HG03442 (cell line): ENCODE results near the gene GSK3A.

ENCODE experiments used
- ATAC-seq: cut with Tn5 transposase; IDR thresholded peaks from one replicate; pipeline ENCODE4 v1.9.1; 2021; ENCODE audit warnings: mild to moderate bottlenecking, moderate library complexity; ENCODE audit not compliant: unreplicated experiment

GSK3A gene

DNA sequence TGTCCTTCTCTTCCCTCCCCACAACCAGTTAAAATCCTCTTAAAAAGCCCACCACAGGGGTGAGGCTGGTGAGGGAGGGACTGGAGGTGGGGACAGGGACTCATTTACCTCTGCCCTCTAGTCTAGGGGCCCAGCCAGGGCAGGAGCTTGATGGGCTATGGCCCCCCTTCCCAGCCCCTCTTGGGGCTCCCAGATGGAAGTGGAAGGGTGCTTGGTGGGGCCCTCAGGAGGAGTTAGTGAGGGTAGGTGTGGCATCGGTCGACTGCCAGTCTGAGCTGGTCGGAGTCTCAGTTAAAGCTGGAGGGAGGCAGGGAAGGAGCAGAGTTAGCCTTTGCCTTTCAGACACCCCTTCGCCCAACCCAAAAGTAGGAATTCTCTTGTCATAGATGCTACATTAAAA, 11.8 kb downstream of the GSK3A start:
- no peak for ATAC-seq

DNA sequence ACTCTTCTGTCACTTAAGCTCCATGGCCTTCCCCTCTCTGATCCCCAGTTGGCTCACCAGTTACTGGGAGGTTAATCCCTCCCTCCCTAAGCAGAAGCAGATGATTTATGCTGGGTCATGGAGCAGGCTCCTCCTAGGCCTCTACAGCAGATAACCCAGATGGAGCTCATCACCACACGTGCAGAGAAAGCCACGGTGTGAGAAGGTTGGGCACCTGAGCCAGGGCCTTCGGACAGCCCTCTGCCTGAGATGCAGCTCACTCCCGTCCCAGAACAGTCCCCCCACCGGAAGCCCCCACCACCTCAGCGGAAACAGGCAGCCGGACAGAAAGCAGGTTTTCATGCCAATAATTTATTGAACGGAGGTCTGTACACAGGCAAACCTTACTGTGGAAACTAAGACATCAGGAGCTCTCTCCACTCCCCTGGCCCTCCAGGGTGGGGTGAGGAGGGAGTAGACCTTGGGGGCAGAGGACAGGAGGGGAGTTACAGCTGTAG, 12.5 kb downstream of the GSK3A start:
- ATAC-seq = no peak

DNA sequence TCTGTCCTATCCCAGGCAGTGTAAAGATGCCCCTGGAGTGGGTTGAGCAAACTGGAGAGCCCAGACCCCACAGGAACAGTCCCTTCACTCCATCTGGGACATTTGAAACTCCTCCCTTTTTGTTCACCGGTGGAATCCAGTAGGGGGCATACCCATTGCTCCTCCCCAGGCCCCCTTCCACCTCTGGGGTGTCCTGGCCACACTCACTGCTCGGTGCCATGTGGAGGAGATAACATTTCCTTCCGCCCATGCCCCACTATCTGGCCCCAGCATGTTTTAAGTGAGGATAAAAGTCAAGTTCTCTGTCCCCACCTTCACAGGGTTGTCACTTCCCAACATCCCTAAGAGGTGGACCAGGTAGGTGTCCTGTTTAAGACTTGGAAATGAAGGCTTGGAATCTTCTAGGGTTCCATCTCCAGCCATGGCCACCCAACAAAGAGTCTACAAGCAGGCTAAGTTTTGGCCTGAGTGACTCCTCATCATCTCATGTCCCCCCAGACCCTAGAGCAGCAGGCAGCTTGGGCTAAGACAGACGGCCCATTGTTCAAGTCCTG, 13.0 kb downstream of the GSK3A start:
- no peak for ATAC-seq

DNA sequence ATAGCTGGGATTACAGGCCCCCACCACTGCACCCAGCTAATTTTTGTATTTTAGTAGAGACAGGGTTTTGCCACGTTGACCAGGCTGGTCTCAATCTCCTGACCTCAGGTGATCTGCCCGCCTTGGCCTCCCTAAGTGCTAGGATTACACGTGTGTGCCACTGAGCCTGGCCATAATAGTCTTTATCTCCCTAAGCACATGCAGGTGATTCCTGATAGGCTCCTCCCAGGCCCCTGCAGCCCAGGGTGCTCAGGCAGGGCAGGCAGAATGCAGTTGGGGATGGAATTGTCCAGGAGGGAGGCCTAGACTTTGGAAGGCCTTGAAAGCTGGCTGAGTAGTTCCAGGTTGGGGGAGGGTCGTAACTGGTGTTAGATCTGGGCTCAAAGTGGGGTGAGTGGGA, 13.8 kb downstream of the GSK3A start:
- no peak for ATAC-seq

DNA sequence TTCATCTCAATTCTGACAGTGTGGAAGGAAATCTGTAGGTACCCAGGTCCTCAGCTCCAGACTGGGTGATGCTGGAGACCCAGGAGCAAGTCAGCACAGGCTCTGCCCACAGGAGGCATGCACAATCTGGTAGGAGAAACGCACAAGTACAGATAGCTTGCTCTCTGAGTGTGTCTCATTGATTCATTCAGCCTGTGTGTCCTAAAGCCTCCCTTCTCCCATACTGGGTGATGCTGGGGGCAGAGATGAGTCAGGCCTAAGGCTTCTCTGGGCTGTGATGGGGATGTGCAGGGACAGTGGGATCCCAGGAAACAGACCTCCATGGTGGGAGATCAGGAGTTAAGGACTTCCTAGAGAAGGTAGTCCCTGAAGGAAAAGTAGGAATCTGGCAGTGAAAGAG, 15.5 kb downstream of the GSK3A start:
- no peak for ATAC-seq

DNA sequence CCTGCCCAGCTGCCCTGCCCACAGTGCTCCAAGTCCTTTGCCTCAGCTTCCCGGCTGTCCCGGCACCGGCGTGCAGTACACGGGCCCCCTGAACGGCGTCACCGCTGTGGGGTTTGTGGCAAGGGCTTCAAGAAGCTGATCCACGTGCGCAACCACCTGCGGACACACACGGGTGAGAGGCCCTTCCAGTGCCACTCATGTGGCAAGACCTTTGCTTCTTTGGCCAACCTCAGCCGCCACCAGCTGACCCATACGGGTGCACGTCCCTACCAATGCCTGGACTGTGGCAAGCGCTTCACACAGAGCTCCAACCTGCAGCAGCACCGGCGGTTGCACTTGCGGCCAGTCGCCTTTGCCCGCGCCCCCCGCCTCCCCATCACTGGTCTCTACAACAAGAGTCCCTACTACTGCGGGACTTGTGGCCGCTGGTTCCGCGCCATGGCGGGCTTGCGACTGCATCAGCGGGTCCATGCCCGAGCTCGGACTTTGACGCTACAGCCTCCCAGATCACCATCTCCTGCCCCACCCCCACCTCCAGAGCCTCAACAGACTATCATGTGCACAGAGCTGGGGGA, 16.6 kb downstream of the GSK3A start:
- no peak for ATAC-seq

DNA sequence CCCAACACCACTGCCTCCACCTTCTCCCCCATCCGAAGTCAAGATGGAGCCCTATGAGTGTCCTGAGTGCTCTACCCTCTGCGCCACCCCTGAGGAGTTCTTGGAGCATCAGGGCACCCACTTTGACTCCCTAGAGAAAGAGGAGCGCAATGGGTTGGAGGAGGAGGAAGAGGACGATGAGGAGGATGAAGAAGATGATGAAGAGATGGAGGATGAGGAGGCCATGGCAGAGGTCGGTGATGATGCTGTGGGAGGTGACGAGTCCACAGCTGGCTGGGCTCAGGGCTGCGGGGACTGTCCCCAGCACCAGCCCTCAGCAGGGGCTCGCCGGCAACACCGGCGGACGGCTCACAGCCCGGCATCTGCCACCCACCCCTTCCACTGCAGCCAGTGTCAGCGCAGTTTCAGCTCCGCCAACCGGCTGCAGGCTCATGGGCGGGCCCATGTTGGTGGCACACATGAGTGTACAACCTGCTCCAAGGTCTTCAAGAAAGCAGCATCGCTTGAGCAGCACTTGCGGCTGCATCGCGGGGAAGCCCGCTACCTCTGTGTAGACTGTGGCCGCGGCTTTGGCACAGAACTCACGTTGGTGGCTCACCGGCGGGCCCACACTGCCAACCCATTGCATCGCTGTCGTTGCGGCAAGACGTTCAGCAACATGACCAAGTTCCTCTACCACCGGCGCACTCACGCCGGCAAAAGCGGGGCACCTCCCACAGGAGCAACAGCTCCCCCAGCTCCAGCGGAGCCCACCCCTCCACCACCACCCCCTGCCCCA, 17.3 kb downstream of the GSK3A start:
- no peak for ATAC-seq

DNA sequence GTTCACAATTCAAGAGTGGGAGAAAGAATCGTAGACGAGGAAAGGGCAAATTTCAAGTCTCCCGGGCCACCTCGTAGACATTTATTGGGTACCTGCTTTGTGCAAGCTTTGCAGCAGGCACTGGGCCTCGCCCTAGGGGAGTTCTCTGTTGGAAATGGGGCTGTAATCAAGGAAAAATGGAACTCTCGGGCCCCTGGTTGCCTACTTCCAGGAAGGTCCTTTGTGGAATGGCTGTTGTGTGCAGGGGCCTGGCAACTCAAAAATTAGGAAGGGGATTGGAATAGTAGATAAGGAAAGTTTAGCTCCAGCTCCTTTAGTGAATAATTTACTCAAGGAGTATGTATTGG, 21.7 kb downstream of the GSK3A start:
- no peak for ATAC-seq

DNA sequence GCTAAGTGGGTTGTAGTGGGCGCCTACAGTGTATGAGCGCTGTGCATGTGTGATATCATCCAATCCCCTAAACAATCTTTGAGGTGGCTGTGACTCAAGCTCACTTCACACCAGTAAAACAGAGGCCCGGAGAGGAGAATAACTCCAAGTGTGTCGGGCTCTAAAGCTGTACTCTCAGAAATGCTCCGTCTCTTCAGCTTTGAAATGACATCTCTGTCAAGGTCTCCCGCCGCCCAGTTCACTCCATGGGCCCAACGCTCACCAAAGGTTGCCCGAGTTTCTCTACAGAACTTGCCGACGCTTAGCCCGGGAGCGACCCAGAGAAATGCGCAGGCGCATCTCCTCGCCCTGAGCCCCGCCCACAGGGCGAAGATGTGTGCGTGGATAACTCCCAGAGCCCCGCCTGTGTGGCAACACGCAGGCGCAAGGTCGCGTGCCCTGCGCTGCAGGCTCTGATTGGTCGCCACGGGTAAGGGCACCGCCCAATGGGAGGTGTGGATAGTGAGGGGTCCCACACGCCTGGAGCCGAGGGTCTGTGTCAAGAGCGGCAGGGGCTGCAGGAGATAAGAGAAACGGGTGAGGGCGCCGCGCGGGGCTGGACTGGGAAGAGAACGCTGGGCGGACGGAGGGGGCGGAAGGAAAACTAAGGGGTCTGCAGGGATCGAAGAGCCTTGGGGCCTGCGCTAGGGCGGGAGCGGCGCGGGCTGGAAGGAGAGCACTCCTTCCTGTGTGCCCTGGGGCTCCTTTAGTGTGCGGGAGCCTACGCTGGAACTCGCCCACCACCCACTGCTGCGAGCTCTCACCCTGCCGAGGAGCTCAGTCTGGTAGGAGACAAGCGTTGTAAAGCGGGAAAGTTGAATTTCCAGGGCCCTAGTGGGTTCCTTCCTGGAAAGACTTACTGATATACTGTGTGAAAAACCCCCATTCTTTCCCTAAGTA, 22.3 kb downstream of the GSK3A start, which contains the start of gene ZNF526:
TSS of gene ZNF526 (plus strand) at position 501 of the 939 bp plus-strand sequence. CDS start 4,092 bp downstream, outside the sequence.
- ATAC-seq = peak; percentile 67

DNA sequence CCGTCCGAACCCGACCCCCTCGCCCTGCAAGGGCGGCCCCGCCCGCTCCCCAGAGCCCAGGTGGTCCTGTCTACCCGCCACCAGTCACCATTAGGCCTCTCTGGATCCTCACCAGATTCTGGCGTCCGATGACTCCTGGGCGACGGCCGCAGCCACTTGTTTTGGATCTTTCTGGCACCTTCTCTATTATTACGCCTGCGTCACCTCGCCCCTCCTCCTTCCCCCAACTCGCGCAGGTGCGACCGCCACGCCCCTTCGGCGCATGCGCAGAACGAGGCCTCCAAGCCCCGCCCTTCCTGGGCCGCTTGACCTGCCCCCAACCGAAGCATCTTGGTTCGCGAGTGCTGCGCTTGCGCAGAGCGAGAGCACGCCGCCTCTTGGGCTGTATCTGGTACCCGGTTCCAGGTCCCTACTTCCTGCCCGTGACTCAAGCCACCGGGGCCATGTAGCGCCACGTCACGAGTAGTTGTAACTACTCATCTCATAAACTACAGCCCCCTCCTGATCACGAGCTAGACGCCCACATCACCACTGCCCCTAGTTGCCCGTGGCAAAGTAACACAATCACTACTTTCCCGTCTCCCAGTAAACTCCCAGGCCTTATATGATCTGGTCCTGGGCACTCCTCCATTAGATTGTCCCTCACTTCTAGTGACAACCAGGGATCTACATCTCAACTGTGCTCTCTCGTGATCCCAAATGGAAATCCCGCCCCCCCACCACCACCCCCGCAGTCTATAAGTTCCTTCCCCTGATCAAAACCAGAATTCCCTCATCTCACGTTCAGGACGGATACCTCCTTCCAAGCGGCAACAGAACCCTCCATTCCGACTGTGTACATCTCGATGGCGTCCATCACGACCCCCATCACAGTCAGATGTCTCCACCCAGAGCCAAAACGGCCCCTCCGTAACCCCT, 24.6 kb downstream of the GSK3A start, which contains the start of gene DEDD2:
TSS of gene DEDD2 (minus strand) at position 158 of the 918 bp plus-strand sequence. CDS start 670 bp downstream, outside the sequence.
- ATAC-seq = peak; percentile 63

DNA sequence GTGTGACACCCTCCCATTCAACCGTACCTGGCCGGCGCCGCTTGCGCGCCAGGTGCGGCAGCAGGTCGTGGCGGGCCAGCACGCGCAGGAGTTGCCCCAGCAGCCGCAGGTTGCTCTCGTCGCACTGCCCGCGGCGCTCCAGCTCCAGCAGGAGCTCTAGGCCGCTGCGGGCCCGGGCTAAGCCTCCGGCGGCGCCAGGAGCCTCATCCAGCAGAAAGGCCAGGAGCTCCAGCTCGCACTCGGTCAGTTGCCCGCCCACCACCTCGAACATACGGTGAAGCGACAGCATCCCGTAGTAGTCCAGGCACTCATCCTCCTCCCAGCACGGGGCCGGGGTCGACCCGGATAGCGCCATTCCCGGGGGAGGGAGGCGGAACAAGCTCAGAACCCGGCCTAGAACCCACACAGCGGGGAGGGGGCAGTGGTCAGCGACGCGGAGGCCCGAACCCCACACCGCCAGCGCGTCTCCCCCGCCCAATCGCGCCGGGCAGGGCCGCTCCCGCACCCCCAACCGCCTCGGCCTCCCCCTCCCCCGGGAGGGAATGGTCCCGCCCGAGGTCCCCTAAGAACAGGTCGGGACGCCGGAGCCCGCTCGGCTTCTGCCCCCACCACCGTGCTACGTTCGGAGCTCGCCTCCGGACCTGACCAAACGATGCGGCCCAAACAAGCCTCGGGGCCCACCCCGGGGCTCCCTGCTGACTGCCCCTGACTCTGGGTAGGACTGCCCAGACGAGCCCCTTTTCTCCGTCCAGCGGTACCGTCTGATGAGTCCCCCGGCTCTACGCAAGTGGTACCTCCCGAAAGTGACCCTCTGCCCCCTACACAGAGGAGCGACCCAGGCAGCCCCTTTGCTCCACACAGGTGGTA, 25.5 kb downstream of the GSK3A start:
- ATAC-seq = no peak

DNA sequence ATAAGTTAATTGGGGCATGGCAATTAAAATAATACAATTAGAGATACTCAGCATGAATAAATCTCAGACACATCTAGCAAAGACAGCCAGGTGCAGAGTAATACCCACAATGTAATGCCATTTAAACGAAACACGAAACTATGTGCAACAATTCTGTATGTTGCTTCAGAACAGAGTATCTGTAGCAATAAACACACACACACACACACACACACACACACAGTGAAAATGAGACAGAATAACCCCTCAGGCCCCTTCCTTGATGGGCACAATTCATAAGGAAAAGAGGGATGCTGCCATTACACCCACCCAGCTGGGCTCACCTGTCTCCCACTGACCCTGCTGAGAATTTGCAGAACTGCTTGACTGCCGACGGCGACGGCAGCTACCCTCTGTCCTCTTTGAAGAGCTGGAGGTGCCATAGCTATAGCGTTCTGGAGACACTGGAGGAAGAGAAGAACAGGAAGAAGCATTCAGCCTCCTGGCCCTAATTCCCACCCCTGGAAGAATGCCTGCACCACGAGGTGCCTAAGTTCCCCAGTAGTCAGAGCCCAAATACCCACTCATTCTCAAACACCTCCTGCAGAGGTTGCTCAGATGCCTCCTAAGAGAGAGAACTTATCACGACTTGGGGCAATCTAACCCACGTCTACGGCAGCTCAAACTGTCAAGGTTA, 27.5 kb downstream of the GSK3A start:
- no peak for ATAC-seq

DNA sequence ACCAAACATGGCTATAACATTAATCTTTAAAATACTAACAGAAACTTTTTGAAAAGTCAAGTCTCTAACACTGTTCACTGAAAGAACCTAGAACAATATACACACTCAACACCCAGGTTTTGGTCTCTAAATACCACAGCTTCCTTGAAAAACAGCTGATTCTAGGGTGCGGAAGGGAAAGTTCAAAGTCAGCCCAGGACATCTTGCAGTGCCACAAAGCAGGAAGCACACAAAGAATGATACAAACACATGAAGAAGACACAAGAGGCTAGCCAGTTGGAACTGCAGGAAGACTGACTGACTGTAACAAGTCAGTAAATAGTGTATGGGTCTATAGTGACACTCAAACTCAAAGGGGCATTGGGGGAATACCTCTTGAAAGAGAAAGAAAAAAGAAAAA, 29.5 kb downstream of the GSK3A start:
- ATAC-seq = no peak

DNA sequence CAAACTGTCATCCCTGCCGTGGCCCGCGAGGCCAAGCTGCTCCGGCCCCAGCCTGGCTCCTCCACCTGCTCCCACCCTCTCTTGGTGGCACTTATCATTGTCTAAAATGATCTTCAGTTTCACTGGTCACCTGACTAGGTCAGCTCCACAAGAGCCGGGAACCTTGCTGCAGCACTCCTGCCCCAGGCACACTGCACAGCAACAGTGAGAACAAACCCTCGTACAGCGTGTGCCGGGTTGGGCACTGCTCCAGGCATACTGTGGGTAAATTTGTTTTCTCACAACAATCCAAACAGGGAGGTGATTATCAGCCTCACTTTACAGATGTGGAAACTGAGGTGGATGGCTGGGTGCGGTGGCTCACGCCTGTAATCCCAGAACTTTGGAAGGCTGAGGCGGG, 33.8 kb downstream of the GSK3A start:
- ATAC-seq = no peak

DNA sequence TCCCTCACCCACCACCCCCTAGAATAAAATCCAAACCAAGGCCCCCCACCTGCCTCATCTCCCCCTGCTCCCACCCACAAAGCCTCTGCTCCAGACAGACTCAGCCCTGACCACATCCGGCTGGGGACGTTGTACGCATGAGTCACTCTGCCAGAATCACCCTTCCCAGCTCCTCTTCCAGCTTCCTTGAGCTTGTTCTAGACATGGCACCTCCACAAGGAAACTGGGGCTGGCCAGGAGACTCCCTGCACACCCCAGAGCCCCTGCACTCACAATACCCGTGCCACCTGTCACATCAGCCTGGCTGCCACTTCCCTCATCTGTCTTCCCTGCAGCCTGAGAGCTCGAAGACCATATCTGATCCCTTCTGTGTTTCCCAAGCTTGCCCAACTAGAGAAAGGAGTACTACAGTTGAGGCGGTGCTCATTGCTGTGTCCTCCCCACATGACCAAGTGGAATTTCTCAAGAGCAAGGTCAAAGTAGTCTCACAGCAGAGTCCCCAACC, 34.6 kb downstream of the GSK3A start:
- no peak for ATAC-seq

DNA sequence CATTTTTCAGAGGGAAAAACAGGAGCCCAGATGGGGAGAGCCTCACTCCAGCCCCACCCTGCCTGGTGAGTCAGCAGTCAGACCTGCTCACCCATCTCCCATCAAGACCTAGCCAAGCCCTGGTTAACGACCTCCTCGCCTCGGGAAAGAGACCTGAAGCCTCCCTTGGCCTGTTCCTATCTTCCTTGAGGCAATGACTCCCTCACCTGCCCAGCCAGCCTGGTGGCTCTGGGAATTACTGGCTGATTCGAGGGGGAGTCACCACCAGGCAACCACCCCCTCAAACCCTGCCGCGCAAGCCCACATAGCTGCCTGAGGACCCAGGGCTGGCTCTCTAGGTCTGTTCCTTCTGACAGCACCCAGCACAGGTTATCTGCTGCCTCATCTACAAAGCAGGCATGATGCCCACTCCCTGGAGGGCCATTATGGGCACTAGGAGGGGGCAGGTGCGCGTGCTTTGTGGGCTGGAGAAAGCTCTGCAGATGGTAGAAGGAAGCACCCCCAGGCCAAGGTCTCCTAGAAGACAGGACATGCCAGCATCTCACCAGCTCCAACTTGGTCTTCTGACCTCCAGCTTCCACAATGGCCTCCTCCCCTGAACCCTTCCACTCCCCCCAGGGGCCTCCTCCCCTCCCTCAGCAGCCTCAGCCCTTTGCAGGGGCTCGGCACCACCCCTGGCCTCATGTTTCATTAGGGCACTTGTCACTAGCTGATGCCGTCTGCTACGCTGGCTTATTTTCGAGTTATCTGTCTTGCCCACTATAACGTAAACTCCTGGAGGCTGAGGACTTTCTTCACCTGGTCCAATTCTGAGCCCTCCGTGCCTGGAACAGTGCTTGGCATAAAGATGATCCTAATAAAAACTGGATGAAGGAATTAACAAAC, 35.3 kb downstream of the GSK3A start:
- ATAC-seq = no peak

DNA sequence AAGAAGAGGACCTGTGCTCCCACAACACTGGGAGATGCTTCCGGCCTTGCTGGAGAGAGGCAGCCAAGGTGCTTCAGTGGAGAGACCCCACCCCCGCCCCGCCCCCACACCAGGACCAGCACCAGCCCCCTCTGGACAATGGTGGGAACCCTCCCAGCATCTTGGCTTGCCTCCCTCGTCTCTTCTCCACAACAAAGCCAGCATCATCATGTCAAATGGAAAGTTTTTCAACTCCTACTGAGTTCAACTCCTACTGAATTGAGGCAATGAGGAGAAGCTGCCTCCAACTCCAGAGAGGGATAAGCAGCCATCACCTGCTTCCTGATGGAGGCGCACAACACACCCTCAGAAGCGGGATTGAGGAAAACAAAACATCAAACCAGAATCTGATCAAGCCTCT, 37.7 kb downstream of the GSK3A start:
- no peak for ATAC-seq
